ENCODE data around the gene OXGR1.

Gene OXGR1

DNA sequence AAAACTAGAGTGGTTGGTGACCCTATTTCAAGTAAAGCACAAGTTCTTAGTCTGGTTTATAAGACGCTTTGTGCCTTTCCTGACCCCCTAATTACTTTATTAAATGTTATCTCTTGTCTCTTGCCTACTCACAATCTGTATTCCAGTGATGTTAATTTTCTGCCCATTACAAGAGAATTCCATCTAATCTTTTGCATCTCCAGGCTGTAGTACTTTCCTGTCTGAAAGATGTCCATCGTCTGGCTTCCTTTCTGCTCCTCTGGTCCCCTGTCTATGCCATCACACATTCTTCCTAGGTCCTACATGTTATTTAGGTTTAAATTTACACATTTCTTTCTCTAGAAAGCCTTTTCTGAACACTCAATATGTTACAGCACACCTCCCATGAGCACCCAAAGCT, 25.9 kb upstream of the OXGR1 start:
- H3K27ac ChIP-seq (ENCODE audit: low read length) = no peak overlapping the region
- no peaks in the 10 kb centered on the region for H3K36me3 ChIP-seq (ENCODE audit: control insufficient read depth in 1 of 2, insufficient read depth in 2 of 2, low read length in 2 of 2)
- H3K4me1 ChIP-seq (ENCODE audit: control insufficient read depth in 1 of 2, insufficient read depth in 2 of 2, low read length in 2 of 2) = no peaks in the 10 kb centered on the region
- no peaks in the 10 kb centered on the region for H3K27me3 ChIP-seq (ENCODE audit: low read depth, low read length)
- H3K4me3 ChIP-seq (ENCODE audit: low read depth in 1 of 2, low read length in 2 of 2) = no peak overlapping the region
- H3K9me3 ChIP-seq (ENCODE audit: control insufficient read depth in 1 of 2, low read length in 2 of 2) = no peaks in the 10 kb centered on the region

- Histone ChIP-seq H3K4me3 (ENCODE audit: low read depth in 1 of 2, low read length in 2 of 2) (no peak overlapping the region), H3K36me3 (ENCODE audit: control insufficient read depth in 1 of 2, insufficient read depth in 2 of 2, low read length in 2 of 2) (no peaks in the 10 kb centered on the region), H3K27ac (ENCODE audit: low read length) (no peak overlapping the region), H3K27me3 (ENCODE audit: low read depth, low read length) (no peaks in the 10 kb centered on the region), H3K9me3 (ENCODE audit: control insufficient read depth in 1 of 2, low read length in 2 of 2) (no peaks in the 10 kb centered on the region), H3K4me1 (ENCODE audit: control insufficient read depth in 1 of 2, insufficient read depth in 2 of 2, low read length in 2 of 2) (no peaks in the 10 kb centered on the region)
Measured at GRCh38 chr13:97019236-97019635, 25.0 kb upstream of the OXGR1 start.

GRCh38 chr13:97018029-97018819, 23.9 kb upstream of the OXGR1 start:
- H3K4me3 ChIP-seq (ENCODE audit: low read depth in 1 of 2, low read length in 2 of 2) = no peak overlapping the region
- no peaks in the 10 kb centered on the region for H3K27me3 ChIP-seq (ENCODE audit: low read depth, low read length)
- no peaks in the 10 kb centered on the region for H3K4me1 ChIP-seq (ENCODE audit: control insufficient read depth in 1 of 2, insufficient read depth in 2 of 2, low read length in 2 of 2)
- no peaks in the 10 kb centered on the region for H3K36me3 ChIP-seq (ENCODE audit: control insufficient read depth in 1 of 2, insufficient read depth in 2 of 2, low read length in 2 of 2)
- no peaks in the 10 kb centered on the region for H3K9me3 ChIP-seq (ENCODE audit: control insufficient read depth in 1 of 2, low read length in 2 of 2)
- no peak overlapping the region for H3K27ac ChIP-seq (ENCODE audit: low read length)

DNA sequence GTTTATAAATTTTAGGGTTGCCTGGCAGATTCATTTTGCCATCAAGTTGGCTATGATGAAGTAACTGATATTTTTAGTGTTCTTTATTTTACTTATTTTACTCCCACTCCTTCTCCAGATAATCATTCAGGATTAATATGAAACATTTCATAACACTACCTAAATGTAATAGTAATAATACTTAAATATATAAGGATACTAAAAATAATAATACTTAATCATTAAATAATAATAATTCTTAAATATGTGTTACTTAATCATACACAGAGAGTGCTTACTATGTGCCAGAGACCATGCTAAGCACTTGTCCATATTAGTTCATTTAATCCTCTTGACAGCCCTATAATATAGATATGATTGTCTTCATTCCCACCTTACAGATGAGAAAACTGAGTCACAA, 23.0 kb upstream of the OXGR1 start:
- Histone ChIP-seq H3K9me3 (ENCODE audit: control insufficient read depth in 1 of 2, low read length in 2 of 2) (no peaks in the 10 kb centered on the region), H3K27me3 (ENCODE audit: low read depth, low read length) (no peaks in the 10 kb centered on the region), H3K27ac (ENCODE audit: low read length) (no peak overlapping the region), H3K4me3 (ENCODE audit: low read depth in 1 of 2, low read length in 2 of 2) (no peak overlapping the region), H3K36me3 (ENCODE audit: control insufficient read depth in 1 of 2, insufficient read depth in 2 of 2, low read length in 2 of 2) (no peaks in the 10 kb centered on the region), H3K4me1 (ENCODE audit: control insufficient read depth in 1 of 2, insufficient read depth in 2 of 2, low read length in 2 of 2) (no peaks in the 10 kb centered on the region)

DNA sequence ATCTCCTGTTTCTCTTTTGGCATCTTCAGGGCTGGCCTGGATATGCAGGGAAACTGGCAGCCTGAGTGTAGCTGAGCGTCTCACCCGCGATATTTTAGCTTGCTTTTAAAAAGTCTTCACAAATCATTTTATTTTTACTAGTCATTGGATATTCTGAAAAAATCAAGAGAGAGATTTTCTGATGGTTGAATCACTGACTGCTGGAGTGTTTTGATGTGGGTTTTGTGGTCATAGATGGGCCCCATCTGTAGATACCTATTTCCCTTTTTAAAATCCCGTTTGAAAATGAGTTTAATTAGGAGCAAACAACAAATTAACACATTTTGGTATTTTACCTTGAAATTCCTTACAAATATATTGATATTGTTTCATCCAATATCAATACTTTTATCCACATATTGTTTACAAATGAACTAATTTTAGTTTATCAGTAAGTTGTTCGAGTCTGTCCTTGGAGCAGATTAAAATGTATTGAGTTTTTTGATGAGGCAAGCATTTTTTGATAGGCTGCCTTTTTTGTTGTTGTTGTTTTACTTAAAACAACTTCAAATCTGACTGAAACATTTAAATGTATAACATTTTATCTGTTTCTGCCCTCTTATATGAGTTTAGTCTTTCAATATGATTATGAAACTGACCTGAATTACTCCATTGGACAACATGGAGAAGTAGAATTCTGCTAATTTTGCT, 21.5 kb upstream of the OXGR1 start:
- Histone ChIP-seq H3K4me3 (ENCODE audit: low read depth in 1 of 2, low read length in 2 of 2) (no peak overlapping the region), H3K9me3 (ENCODE audit: control insufficient read depth in 1 of 2, low read length in 2 of 2) (no peaks in the 10 kb centered on the region), H3K4me1 (ENCODE audit: control insufficient read depth in 1 of 2, insufficient read depth in 2 of 2, low read length in 2 of 2) (no peaks in the 10 kb centered on the region), H3K27ac (ENCODE audit: low read length) (no peak overlapping the region), H3K27me3 (ENCODE audit: low read depth, low read length) (peaks cover 4% of the 10 kb centered on the region), H3K36me3 (ENCODE audit: control insufficient read depth in 1 of 2, insufficient read depth in 2 of 2, low read length in 2 of 2) (no peaks in the 10 kb centered on the region)

DNA sequence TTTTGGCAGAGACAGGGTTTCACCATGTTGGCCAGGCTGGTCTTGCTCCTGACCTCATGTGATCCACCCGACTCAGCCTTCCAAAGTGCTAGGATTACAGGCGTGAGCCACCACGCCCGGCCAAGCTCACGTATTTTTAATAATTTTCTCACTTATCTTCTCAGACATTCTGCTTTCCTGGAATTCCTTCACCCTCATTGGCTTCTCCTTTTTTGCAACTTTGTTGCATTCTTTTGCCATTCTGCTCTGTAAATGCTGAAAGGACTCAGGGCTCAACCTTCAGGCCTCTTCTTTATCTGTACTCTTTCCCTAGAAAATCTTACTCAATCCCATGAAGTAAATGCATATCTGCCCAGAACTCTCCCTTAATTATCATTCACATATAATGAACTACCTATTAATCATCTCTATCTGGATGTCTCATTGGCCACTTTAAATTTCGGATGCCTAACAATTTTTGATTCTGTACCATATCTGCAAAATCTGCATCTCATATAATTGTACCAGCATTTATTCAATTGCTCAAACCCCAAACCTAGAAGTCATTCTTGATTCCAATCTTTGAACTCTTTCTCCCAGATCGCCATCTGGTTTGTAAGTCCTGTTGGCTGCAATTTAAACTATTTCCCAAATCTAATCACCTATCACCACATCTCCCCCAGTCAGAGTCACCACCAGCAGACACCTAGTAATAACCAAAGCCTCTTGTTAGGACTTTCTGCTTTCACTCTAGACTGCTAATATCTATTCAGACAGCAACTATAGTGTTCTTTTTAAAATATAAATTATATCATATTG, 18.2 kb upstream of the OXGR1 start:
- Histone ChIP-seq H3K4me1 (ENCODE audit: control insufficient read depth in 1 of 2, insufficient read depth in 2 of 2, low read length in 2 of 2) (no peaks in the 10 kb centered on the region), H3K27me3 (ENCODE audit: low read depth, low read length) (peaks cover 4% of the 10 kb centered on the region), H3K4me3 (ENCODE audit: low read depth in 1 of 2, low read length in 2 of 2) (no peak overlapping the region), H3K36me3 (ENCODE audit: control insufficient read depth in 1 of 2, insufficient read depth in 2 of 2, low read length in 2 of 2) (no peaks in the 10 kb centered on the region), H3K27ac (ENCODE audit: low read length) (no peak overlapping the region), H3K9me3 (ENCODE audit: control insufficient read depth in 1 of 2, low read length in 2 of 2) (no peaks in the 10 kb centered on the region)

DNA sequence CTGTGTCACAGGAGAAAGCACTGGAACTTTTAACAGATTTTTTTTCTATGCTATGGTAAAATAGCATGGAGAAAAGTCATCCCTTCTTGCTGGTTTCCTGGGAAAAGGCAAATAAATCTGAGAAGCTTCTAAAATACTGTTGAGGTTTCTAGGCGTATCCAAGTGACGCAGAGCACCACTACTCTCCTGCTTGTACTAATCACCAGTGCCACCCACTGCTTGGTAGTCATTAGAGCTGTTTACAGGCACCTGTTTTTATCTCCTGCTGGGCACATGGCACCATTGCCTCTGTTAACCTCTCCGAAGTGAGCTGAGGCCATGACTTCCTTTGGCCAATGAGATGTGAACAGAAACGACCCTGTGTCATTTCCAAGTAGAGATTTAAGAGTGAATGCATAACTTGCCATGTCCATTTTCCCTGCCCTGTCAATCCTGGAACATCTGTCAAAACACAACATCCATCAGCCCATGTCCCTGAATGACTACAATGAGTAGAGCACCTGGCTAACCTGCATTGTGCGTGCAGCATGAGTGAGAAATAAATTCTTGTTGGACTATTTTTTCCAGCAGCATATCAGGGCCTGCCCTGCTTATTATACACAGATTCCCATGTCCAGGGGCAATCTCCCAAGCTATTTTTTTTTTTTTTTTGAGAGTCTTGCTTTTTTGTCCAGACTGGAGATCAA, 17.3 kb upstream of the OXGR1 start:
- H3K36me3 ChIP-seq (ENCODE audit: control insufficient read depth in 1 of 2, insufficient read depth in 2 of 2, low read length in 2 of 2) = no peaks in the 10 kb centered on the region
- no peak overlapping the region for H3K27ac ChIP-seq (ENCODE audit: low read length)
- H3K4me1 ChIP-seq (ENCODE audit: control insufficient read depth in 1 of 2, insufficient read depth in 2 of 2, low read length in 2 of 2) = no peaks in the 10 kb centered on the region
- H3K27me3 ChIP-seq (ENCODE audit: low read depth, low read length) = peaks cover 4% of the 10 kb centered on the region
- H3K4me3 ChIP-seq (ENCODE audit: low read depth in 1 of 2, low read length in 2 of 2) = no peak overlapping the region
- no peaks in the 10 kb centered on the region for H3K9me3 ChIP-seq (ENCODE audit: control insufficient read depth in 1 of 2, low read length in 2 of 2)

GRCh38 chr13:97008643-97009042, 14.4 kb upstream of the OXGR1 start:
- Histone ChIP-seq H3K27ac (ENCODE audit: low read length) (no peak overlapping the region), H3K4me1 (ENCODE audit: control insufficient read depth in 1 of 2, insufficient read depth in 2 of 2, low read length in 2 of 2) (no peaks in the 10 kb centered on the region), H3K9me3 (ENCODE audit: control insufficient read depth in 1 of 2, low read length in 2 of 2) (no peaks in the 10 kb centered on the region), H3K36me3 (ENCODE audit: control insufficient read depth in 1 of 2, insufficient read depth in 2 of 2, low read length in 2 of 2) (no peaks in the 10 kb centered on the region), H3K27me3 (ENCODE audit: low read depth, low read length) (peaks cover 4% of the 10 kb centered on the region), H3K4me3 (ENCODE audit: low read depth in 1 of 2, low read length in 2 of 2) (no peak overlapping the region)

DNA sequence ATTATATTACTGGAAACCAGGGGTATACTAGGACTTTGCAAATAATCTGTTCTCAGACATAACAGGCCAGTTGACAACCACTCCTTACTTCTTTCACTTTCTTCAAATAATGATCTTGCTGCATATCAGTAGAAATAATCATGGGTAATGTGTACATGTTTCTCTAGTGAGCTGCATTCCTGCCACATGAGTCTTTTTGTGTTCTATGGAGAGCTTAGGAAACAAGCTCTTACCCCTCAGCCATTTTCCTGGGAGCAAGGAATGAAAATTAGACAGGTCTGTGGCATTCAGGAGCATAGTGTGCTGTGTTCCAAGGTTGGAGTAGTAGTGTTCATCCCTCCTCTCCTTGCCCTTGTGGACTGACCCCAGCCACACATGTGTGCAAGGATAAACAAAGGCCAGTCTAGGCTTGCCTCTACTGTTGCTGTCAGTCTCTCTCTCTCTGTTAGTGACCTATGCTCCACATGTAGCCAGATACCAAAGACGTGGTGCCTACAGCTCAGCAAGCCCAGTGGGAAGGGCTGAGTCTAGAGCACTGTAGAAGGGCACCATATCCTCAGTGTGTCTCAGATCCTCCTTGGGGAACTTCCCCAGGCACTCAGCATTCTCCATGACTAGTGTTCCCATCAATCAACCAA, 11.5 kb upstream of the OXGR1 start:
- Histone ChIP-seq H3K4me3 (ENCODE audit: low read depth in 1 of 2, low read length in 2 of 2) (no peak overlapping the region), H3K9me3 (ENCODE audit: control insufficient read depth in 1 of 2, low read length in 2 of 2) (no peaks in the 10 kb centered on the region), H3K27ac (ENCODE audit: low read length) (no peak overlapping the region), H3K27me3 (ENCODE audit: low read depth, low read length) (no peaks in the 10 kb centered on the region), H3K36me3 (ENCODE audit: control insufficient read depth in 1 of 2, insufficient read depth in 2 of 2, low read length in 2 of 2) (no peaks in the 10 kb centered on the region), H3K4me1 (ENCODE audit: control insufficient read depth in 1 of 2, insufficient read depth in 2 of 2, low read length in 2 of 2) (no peaks in the 10 kb centered on the region)

- H3K36me3 ChIP-seq (ENCODE audit: control insufficient read depth in 1 of 2, insufficient read depth in 2 of 2, low read length in 2 of 2) = no peaks in the 10 kb centered on the region
- H3K4me3 ChIP-seq (ENCODE audit: low read depth in 1 of 2, low read length in 2 of 2) = no peak overlapping the region
- no peak overlapping the region for H3K27ac ChIP-seq (ENCODE audit: low read length)
- no peaks in the 10 kb centered on the region for H3K9me3 ChIP-seq (ENCODE audit: control insufficient read depth in 1 of 2, low read length in 2 of 2)
- H3K4me1 ChIP-seq (ENCODE audit: control insufficient read depth in 1 of 2, insufficient read depth in 2 of 2, low read length in 2 of 2) = no peaks in the 10 kb centered on the region
- H3K27me3 ChIP-seq (ENCODE audit: low read depth, low read length) = no peaks in the 10 kb centered on the region
Measured at GRCh38 chr13:97004886-97005285, 10.6 kb upstream of the OXGR1 start.

All from muscle layer of duodenum (tissue), 2 donors.